HS-5 (cell line): Measurements from ENCODE around the gene EPB41L3.
A peak's percentile ranks its signal among the peaks of the same experiment; 100 is the strongest.

Experiments
- DNase-seq: peaks from one replicate; pipeline ENCODE4 v3.0.0-alpha.2; 2012; ENCODE audit warnings: low read depth

EPB41L3 gene

DNA sequence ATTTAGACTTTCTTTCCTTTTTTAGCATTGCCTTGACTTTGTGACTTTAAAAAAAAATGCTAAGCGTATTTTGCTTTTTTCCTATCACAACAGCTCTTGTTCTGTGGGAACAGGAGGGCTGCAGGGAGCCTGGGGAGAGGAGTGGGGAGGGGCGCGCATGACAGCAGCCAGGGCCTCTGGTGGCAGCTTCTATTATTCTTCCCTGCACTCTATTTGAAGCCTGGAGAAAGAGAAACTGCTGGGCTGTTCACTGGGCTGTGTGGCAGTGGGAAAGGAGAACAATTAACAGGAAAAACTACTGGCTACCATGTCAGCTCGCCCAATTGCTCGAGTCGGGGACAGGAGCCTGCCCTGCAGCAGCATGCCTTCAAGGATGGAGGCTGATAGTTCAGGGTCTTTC is 129.3 kb downstream of the EPB41L3 start:
- DNase-seq, result no peak

DNA sequence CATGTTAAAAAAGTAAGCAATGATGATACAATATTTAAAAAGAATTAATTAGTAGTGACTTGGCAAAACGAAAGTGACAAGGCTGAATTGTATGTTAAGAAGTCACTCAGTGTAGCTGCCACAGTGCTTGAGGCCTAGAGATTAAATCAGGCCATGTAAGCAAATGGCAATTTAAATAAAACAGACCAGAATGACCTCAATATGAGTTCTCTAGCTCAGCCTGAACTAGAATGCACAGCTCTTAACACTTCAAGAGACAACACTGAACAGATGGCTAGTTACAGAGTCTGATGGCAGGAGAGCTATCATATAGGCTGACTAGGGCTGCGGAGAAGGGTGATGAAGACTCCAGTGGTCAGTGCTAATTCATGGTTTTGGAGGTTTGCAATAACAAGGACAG is 130.3 kb downstream of the EPB41L3 start:
- no peak for DNase-seq

DNA sequence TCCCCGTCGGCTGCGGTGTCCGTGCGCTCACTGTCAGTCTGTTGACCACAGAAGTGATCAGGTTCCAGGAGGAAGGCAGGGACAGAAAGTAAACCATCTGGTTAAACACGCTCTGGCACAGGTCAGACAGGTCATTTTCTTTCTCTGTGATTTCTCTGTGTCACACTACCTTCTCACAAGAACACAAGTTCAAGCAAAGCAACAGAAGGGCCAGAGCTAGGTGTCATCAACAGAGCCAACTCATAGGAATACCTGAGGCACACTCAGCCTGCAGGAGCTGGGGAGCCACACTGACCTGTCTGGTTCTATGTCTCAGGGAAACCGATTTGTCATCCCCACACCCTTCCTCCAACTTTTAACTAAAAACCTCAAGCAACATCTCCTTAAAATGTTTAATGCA is 133.2 kb downstream of the EPB41L3 start:
- no peak for DNase-seq

DNA sequence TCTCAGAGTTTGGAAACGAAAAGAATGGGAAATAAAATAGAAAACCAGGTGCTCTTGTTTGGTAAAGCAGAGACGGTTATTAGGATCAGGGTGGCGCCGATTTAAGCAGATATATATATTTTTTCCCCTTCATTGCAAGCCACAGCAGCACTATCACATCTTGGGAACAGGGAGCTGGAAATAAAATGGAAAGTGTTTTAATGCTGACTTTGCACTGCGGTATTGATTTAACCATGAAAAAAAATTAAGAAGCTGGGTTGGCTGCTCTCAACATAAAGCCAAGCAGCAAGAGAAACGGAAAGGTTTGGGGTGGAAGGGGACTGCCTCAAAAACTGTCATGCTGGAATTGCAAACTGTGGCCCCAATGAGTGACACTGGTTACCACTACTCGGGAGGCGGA is 145.5 kb downstream of the EPB41L3 start:
- no peak for DNase-seq

DNA sequence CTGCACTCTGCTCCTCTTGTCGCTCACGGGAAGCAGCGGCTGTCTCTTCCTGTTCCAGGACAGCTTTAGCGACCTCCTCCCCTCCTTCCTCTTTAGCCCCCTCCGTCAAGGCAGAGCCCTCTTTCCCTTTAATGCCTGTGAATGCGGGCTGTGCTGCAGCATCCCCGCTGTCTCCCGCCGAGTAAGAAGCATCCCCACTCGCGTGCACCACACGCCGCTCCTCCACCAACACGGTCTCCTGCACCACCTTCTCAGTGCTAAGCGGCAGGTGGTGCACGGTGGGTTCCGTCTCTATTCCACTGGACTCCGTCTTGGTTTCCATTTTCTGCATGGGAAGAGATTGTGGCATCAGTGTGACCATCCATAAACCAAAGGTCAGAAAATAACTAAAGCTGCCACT is 146.7 kb downstream of the EPB41L3 start:
- no peak for DNase-seq

DNA sequence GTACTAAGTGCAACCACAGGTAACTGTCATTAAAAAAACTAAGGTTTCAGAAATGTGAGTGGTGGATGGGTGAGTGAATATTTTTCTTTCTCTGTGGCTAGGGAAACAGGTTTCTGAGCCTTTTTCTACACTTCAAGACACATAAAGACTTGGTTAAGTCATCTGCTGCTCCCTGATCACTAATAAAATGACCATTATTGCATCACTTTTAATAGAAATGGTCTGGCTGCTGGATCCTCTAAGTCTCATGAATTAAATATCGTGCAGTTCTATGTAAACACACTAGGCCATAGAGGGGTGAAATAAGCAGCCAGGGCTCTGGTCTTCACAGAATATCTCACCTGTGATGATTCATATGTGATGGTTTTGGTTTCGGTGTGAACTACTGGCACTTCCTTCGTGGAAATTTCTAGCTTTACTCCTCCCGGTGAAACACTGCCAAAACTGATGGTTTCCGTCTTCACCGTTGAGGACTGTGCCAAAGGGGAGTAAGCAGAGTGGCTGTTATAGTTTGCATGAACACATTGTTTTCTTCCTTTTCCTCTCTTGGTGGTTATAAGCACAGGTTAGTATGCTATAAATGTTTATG is 147.8 kb downstream of the EPB41L3 start:
- DNase-seq, result no peak

DNA sequence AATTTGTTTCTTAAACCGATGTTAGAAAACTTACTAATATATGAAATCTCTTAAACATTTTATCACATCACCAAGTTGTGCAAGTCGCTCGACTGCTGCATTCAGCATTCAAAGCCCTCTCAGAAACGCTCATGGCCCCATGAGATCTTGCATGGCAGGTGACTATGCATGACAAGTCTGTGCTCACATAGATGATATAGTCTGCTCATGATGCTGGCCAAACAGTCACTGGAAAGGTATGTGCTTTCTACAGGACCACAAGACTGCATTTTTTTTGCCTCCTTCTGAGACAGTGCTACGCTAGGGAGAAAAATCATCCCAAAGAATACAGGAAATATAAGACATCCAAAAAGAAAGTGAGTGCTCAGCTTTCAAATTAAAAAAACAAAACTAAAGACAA is 150.0 kb downstream of the EPB41L3 start:
- peak; percentile 31 for DNase-seq

DNA sequence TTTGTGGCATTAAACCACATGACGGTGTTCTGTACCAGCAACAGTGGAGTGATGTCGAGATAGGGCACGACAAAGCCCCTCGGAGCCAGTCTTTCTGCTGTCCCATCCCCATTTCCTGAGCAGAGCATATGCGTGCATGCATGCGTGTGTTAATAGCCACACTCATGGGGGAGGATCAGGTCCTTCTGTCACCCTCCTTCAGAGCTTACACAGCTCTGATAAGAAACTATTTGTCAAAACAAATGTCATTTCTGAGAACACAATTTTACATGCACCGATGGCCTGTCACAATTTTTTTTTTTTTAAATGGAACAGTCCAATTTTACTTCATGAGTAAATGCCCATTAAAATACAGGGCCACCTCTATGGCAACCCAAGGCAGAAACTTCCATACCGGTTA is 152.4 kb downstream of the EPB41L3 start:
- no peak for DNase-seq

DNA sequence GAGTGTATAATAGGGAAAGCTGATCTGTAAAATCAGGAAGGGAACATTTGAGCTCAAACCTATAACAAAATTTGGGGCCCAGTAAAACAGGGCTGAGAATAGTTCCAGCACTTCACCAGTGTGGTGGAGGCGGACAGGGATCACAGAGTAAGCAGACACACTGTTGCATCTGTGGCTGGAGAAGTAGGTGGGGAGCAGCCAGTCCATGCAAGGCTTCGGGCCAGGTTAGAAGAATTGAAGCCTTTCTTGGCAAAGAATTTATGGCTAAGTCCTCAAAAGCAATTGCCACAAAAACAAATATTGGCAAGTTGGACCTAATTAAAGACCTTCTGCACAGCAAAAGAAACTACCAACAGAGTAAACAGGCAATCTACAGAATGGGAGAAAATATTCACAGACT is 154.4 kb downstream of the EPB41L3 start:
- DNase-seq, result no peak

DNA sequence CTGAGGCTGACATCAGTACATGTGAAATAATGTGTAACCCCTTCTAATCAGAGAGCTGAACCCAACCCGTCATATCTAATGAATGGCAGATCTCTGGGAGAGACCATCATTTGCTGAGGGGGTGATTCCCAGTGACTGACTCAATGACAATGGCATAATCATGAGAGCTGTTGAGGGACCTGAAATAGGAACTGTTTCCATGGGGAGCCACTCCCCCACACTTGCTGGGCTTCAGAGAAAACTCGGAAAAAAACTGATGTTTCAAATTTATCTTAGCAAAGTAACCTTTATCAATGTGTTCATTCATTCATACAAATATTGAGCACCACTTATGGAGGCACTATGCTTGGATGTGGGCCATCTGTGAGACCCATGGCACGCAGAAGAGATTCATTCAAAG is 154.9 kb downstream of the EPB41L3 start:
- DNase-seq, result no peak

DNA sequence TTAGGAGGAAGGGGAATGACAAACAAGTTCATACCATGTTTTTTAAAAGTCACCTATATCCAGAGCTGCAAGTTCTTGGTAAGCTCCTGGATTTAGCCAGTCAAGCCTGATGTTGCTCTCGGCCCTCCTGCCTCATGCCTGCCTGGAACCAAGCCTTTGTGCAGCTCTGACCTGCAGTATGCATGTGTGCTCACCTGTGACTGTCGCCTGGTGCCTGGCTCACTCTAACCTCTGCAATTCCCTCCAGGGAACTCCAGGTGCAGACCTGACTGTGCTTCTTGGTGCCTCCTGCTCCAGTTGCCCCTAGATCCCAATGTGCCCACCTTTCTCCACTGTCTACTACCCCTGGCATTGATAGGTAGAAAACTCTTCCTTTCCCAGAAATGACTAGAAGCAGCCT is 163.2 kb downstream of the EPB41L3 start:
- no peak for DNase-seq

DNA sequence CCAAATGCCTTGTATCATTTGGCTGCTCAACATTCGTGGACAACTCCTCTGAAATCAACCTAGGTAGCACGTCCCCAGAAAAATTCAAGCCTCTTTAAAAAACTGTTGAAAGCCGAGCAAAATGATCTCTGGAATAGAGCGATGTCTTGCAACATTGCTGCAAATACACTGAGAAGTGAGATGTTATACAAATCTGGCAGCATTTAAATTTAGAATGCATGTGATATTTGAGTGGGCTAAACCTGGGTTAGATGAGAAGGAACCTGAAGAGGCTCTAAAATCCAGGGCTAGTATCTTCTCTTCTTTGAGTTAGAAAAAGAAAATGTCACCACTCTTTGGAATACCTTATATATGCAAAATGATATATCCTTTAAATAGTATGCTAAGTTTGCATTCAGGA is 166.8 kb downstream of the EPB41L3 start:
- no peak for DNase-seq

DNA sequence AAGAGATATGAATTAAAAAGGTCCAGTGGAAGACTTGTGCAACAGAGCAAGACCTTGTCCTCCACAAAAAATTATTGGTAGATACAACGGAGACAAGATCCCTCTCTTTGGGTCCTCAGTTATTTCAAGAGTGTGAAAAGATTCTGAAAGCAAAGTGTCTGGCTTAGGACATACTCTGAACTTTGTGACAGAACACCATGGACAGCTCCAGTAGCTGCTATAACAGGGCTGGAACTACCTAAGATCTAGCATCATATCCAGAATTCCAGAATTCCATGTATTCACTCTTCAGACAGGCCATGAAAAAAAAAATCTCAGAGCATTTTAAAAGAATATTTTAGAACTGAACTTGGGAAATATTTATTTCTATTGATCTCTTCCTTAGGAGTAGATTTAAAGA is 173.5 kb downstream of the EPB41L3 start:
- no peak for DNase-seq

DNA sequence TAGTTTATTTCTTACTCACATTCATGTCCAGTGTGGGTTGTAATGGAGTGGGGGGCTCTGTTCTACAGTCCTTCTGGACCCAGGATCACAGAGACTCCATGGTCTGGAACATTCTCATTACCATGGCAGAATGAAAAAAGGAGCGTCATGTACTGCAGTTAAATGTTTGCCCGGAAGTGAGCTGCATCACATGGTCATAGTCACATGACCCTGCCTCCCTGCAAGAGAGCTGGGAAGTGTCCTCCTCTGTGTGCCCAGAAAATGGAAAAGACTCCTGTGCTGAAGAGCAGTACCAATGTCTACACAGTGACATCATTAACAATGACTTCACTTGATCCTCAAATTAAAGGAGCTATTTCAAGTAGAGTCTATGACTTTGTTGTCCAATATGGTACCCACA is 174.3 kb downstream of the EPB41L3 start:
- no peak for DNase-seq

DNA sequence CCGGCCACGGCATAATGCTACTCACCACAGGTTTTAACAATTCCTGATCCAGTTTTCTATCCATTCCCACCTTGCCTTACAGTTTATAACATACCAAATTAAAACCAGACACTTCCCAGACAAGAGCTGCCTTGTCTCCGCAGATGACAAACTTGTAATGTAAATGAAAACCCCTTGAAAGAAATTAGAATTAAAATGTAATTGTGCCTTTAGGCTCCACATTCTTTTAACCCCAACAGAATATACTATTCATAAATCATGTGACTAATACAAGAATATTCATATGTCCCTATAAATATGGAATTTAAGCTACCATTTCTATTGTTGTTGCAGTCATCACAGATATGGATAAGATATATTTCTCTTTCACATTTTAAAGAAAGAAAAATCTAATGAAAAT is 178.4 kb downstream of the EPB41L3 start:
- DNase-seq, result no peak

DNA sequence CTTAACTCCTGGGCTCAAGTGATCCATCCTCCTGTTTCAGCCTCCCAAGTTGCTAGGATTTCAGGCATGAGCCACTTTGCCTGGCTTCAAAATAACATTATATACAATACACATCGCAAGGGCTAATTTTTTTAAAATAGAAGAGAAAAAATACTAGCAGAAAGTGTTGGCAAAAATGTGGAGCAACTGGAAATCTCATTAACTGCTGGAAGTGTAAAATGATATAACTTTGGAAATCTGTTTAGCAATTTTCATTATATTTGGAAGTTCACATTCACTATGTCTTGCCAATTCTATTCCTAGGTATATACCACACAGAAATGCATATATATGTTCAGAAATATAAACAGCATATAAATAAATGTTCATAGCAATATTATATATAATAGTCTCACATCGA is 193.2 kb downstream of the EPB41L3 start:
- DNase-seq, result no peak
